ENCODE data around the gene ZNF160. TPM values are rescaled to one million over a fixed set of nuclear protein-coding genes. Genes with fewer than 3 reads are reported as not detected.

The ZNF160 gene
- 10 to 100 TPM; 13.5 to 17.3 (median 16.2) TPM for total RNA-seq (2021; fragmentation: NEBNext Ultra II Directional; extraction: Animal tissue kit (Norgen Biotek cat#: 25700))
- long read RNA-seq, full-length matches to known transcripts = 6 of 13 reads
- long read RNA-seq, partial matches to known transcripts = 0 of 13 reads
- long read RNA-seq, other reads (novel, unspliced or antisense) = 7 of 13 reads

DNA sequence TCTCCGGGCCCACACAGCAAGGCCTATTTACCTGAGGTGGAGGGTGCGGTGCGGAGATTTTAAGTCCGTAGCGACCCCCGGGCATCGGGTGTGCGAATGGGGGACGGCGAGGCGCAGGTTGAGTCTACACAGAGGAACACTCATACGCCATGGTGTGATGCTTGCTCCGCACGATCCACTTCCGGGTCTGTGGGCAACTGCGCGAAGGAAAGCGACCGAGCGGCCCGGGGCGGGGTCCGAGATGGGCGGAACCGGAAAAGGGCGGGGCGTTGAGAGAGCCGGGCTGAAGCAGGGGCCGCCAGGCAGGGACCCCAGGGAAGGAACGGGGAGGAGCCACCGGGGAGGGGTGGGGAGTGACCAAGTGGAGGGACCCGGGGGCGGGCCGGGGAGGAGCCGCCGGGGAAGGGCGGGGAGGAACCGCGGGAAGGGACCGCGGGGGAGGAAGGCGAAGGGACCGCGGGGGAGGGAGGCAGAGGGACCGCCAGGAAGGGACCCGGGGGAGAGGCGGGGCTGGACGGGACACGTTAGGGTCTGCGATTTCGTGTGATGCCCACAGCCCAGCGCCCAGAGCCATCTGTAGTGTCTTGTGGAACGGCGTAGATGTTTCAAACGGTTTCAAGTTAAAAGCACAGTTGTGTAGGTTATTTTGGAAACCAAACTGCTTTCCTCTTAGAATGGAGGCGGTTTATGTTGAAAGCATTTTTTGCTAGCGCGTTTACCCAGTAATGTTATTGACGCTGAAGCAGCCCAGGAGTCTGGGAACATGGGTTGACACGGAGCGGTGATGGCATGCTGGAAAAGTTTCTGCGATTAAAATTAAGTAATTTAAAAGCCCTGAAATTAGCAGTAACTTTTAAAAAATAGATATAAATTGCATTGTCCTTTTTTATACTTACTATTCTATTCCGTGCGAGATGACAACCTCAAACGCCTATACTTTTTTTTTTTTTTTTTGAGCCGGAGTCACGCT, at the start of gene ZNF160:
Gene ZNF160 (minus strand): TSS at position 189 of the 970 bp plus-strand sequence. CDS start 17,146 bp downstream, outside the sequence.
- DNase-seq = peak; percentile 95
- Mint-ChIP-seq H3K36me3 (ENCODE audit: low read depth) (peaks cover 20% of the 10 kb centered on the region), H3K27me3 (ENCODE audit: insufficient read depth) (peaks cover 4% of the 10 kb centered on the region; the same call in 1 of the 2 replicates), H3K9me3 (peaks cover 4% of the 10 kb centered on the region; the same call in 1 of the 2 replicates), H3K4me1 (ENCODE audit: low read depth) (peaks cover 27% of the 10 kb centered on the region), H3K4me3 (peak within 1 kb of the TSS; percentile 92), H3K27ac (peak within 1 kb of the TSS; percentile 82)
- TF ChIP-seq, protein P1, sequence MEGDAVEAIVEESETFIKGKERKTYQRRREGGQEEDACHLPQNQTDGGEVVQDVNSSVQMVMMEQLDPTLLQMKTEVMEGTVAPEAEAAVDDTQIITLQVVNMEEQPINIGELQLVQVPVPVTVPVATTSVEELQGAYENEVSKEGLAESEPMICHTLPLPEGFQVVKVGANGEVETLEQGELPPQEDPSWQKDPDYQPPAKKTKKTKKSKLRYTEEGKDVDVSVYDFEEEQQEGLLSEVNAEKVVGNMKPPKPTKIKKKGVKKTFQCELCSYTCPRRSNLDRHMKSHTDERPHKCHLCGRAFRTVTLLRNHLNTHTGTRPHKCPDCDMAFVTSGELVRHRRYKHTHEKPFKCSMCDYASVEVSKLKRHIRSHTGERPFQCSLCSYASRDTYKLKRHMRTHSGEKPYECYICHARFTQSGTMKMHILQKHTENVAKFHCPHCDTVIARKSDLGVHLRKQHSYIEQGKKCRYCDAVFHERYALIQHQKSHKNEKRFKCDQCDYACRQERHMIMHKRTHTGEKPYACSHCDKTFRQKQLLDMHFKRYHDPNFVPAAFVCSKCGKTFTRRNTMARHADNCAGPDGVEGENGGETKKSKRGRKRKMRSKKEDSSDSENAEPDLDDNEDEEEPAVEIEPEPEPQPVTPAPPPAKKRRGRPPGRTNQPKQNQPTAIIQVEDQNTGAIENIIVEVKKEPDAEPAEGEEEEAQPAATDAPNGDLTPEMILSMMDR (IDR thresholded peaks at IDR 0.05) = no peak

DNA sequence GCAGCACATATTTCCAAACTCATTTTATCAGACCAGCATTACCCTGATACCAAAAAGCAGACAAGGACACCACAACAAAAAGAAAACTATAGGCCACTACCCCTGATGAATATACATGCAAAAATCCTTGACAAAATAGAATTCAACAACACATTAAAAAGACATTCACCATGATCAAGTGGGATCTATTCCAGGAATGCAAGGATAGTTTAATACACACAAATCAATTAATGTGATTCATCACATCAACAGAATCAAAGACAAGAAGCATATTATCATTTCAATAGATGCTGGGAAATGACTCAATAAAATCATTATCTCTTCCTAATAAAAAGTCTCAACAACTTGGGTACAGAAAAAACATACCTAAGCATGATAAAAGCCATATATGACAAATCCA, 44.4 kb upstream of the ZNF160 start:
- no peak overlapping the region for H3K4me3 Mint-ChIP-seq
- peaks cover 78% of the 10 kb centered on the region for H3K36me3 Mint-ChIP-seq (ENCODE audit: low read depth)
- DNase-seq = no peak
- no peaks in the 10 kb centered on the region for H3K27me3 Mint-ChIP-seq (ENCODE audit: insufficient read depth)
- TF ChIP-seq, protein P1 (IDR thresholded peaks at IDR 0.05) = no peak
- peaks cover 78% of the 10 kb centered on the region for H3K9me3 Mint-ChIP-seq
- no peak overlapping the region for H3K27ac Mint-ChIP-seq
- no peaks in the 10 kb centered on the region for H3K4me1 Mint-ChIP-seq (ENCODE audit: low read depth)

DNA sequence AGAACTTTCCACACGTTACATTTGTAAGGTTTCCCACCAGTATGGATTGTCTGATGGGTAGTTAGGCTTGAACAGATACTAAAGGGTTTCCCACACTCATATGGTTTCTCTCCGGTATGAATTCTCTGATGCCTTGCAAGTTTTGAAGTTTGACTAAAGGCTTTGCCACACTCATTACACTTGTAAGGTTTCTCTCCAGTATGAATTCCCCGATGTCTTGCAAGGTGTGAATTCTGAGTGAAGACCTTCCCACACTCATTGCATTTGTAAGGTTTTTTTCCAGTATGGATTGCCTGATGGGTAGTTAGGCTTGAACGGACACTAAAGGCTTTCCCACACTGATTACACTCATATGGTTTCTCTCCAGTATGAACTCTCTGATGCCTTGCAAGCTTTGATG, 37.1 kb upstream of the ZNF160 start:
- Mint-ChIP-seq H3K9me3 (peaks cover 81% of the 10 kb centered on the region), H3K36me3 (ENCODE audit: low read depth) (peaks cover 57% of the 10 kb centered on the region), H3K27ac (no peak overlapping the region), H3K27me3 (ENCODE audit: insufficient read depth) (no peaks in the 10 kb centered on the region), H3K4me1 (ENCODE audit: low read depth) (no peaks in the 10 kb centered on the region), H3K4me3 (no peak overlapping the region)
- TF ChIP-seq, protein P1 (IDR thresholded peaks at IDR 0.05) = no peak
- DNase-seq = no peak

DNA sequence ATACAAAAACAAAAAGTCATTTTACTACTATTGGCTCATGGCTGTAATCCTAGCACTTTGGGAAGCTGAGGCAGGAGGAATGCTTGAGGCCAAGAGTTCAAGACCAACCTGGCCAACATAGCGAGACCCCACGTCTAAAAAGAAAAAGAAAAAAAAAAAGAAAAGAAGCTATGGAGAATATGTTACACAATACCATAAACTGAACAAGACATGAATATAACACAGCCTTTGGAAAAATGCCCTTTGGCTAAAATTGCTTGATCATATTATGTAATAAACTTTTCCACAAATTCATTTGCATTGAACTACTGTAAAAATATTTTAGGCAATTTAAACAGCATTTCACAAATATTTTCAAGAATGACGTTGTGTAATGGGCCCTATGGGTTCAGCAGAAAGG, 33.2 kb upstream of the ZNF160 start:
- Mint-ChIP-seq H3K4me3 (no peak overlapping the region), H3K4me1 (ENCODE audit: low read depth) (peaks cover 13% of the 10 kb centered on the region), H3K27me3 (ENCODE audit: insufficient read depth) (peaks cover 3% of the 10 kb centered on the region; the same call in 1 of the 2 replicates)

More for the DNA sequence above, 33.2 kb upstream of the ZNF160 start:
- Mint-ChIP-seq H3K27ac (no peak overlapping the region), H3K36me3 (ENCODE audit: low read depth) (peaks cover 32% of the 10 kb centered on the region), H3K9me3 (peaks cover 65% of the 10 kb centered on the region)
- TF ChIP-seq, protein P1 (IDR thresholded peaks at IDR 0.05) = no peak
- no peak for DNase-seq
